Stimulated activated CD4-positive, alpha-beta T cell treated with anti-CD3 and anti-CD28 coated beads, Interleukin-4, amount 100 ng/mL, for 1 hour (primary cell): ENCODE measurements around the gene CNOT11.
"Not testable (repeated sequence)": the region's sequence is repeated elsewhere in the genome, so short reads cannot be mapped to it uniquely, and the experiment has no call there.

Experiments used
- DNase-seq: peaks from one replicate; pipeline ENCODE4 v3.0.0-alpha.2; 2020

CNOT11 gene

DNA sequence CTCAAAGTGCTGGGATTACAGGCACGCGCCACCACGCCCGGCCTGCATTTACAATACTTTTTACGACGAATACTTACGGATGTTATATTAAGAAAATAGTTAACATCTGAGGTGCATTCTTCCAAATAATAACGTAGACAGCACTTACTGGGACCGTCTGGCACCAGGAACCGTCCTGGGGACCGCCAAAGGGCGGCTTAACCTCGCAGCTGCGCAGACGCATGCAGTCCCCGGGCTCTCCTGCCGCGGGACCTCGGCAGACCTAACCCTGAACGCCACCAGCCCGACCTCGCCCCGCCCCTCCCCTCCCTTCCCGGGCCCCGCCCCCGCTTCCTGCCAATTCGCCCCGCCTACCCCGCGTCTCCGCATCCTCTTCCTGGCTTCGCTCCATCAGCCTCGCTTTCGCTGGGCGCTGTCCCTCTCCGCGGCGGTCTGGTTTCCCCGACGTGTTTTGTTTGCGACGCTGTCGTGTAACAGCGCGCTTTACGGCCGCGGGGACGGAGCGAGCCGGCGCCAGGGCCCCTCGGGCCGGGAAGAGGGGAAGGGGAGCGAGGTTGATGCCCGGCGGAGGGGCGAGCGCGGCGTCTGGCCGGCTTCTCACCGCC, at the start of gene CNOT11:
CNOT11 (plus strand) TSS at position 479 of the 605 bp plus-strand sequence; CDS start at position 558, 79 bp downstream.
- DNase-seq = peak; percentile 100

DNA sequence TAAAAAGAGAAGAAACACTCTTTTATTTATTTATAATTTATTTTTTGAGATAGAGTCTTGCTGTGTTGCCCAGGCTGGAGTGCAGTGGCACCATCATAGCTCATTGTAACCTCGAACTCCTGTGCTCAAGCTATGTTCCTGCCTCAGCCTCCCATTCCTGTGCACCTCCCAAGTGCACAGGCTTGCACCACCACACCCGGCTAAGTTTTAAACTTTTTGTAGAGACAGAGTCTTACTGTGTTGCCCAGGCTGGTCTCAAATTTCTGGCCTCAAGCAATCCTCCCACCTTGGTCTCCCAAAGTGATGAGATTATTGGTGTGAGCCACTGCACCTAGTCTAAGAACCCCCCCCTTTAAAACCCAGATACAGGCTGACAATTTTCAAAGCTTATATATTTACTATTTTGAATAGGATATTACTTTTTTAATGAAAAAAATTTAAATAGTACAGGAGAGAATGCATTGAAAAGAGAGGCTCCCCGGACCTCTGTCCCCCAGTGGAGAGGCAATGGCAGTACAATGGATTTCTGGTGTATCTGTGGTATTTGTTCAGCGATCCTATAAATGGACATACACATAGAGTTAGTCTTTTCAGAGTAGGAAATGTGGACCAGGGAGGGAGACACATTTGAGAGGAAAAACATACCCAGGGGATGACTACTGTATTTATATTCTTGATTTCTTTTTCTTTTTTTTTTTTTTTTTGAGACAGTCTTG, 48.1 kb upstream of the CNOT11 start:
- no peak for DNase-seq

DNA sequence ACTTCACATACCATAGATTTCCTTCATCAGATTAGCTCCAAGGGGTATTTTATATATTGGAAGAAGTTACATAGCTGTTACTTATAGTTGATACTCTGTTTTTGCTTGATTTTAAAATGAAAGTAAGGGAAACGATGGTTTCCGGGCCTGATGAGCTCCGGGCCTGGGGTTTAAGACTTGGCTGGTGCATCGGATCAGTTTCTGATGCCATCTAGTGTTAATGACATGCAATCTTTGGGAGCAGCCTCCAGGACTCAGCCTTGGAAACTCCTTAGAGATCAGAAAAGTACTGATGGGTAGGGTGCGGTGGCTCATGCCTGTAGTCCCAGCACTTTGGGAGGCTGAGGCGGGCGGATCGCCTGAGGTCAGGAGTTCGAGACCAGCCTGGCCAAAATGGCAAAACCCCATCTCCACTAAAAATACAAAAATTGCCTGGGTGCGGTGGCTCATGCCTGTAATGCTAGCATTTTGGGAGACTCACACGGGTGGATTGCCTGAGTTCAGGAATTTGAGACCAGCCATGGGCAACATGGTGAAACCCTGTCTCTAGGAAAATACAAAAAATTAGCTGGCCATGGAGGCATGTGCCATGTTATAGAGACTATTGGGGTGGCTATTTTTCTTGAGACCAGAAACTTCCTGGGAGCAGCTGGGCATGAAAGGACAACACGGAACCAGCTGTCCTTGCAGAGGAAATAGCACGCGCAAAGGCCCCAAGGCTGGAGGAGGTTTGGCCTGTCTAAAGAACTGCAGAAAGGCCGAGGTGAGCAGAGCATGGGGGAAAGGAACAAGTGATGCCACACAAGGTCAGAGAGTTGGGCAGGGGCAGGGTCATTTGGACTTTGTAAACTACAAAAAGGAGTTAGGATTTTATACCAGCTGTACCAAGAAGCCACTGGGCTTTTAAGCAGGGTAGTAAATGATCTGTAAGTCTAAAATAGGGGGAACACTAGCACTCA, 46.9 kb upstream of the CNOT11 start:
- peak; percentile 31 for DNase-seq

DNA sequence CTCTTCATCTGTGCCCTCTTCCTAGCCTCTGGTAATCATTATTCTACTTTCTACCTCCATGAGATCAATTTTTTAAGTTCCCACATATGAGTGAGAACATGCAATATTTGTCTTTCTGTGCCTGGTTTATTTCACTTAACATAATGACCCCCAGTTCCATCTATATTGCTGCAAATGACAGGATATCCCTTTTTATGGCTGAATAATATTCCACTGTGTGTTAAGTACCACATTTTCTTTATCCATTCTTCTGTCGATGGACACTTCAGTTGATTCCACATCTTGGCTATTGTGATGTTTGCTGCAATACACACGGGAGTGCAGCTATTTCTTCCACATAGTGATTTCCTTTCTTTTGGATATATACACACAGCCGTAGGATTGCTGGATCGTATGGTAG, 43.9 kb upstream of the CNOT11 start:
- DNase-seq = no peak

DNA sequence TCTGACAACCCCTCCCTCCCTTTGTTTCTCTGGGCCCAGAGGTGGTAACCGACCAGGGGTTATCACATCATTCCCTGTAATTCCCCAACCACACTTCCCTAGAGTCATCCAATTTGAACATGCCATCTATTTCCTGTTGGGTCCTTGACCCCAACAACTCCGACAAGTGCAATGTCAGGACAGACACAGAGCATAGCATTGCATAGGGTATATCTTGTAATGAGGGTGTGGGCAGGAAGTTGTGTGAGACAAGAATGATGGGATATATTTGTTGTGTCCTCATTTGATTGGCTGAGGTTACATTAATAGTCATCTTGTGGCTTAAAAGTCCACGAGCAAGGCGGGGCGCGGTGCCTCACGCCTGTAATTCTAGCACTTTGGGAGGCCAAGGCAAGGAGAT, 33.4 kb upstream of the CNOT11 start:
- DNase-seq = no peak

DNA sequence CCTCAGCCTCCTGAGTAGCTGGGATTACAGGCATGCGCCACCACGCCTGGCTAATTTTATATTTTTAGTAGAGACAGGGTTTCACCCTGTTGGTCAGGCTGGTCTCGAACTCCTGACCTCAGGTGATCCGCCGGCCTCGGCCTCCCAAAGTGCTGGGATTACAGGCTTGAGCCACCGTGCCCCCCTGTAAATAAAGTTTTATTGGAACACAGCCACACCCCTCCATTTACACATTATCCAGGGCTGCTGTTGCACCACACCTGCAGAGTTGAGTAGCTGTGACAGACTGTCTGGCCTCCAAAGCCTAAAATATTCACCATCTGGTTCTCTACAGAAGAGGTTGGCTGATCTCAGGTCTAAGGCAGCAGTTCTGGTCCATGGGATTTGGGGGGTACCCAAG, 32.6 kb upstream of the CNOT11 start:
- not testable (repeated sequence) for DNase-seq

DNA sequence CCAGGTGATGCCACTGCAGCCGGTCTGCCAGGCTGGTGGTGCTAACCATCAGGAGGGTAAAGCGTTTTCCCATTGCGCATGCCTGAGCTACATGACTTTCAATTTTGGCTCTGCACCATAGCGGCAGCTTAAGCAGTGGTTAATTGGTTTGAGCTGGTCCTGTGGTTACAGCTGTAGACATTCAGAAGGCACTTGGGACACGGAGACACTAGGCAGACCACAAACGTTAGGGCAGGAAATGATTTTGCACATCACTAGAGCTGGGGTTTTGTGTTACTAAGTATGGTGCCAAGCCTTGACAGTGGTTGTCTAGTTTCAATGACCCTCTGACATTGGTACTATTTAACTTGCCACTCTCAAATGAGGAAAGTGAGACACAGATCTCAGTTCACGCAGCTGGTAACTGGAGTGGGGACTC, 28.9 kb upstream of the CNOT11 start:
- peak; percentile 10 for DNase-seq

DNA sequence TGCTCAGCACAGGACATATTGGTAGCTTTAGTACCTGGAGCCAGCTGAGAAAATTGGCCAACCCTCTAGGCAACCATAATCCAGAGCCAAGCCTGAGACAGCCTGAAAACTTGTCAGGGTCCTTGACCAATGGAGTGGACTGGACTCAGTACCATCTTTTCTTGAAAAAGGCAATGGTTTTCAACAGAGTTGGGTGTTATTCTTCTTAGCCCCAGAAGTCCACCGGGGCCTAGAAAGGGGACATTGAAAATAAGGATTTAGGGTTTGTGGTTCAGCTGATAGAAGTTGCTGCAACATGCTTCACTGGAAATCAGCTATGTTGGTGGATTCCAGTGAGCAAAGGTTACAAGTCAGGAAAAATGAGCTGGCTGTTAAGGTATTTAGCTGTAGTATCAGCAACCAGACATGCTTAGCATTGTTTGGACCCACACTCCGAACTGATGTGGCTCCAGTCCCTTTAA, 22.1 kb upstream of the CNOT11 start:
- DNase-seq = no peak

DNA sequence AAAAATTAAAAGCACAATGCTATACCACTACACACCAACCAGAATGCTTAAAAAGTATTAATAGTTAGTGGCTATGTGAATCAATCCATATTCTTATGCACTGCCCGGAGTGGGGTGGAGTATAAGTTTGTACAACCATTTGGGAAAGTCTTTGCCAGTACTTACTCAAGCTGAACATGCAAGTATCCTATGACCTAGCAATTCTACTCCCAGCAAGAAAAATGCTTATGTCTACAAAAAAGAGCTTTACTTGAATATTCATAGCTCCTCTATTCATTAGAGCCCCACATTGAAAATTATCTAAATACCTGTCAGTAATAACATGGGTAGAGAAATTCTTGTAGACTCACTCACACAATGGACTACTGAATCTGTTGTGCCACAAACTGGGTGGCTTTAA, 21.4 kb upstream of the CNOT11 start:
- DNase-seq = no peak

DNA sequence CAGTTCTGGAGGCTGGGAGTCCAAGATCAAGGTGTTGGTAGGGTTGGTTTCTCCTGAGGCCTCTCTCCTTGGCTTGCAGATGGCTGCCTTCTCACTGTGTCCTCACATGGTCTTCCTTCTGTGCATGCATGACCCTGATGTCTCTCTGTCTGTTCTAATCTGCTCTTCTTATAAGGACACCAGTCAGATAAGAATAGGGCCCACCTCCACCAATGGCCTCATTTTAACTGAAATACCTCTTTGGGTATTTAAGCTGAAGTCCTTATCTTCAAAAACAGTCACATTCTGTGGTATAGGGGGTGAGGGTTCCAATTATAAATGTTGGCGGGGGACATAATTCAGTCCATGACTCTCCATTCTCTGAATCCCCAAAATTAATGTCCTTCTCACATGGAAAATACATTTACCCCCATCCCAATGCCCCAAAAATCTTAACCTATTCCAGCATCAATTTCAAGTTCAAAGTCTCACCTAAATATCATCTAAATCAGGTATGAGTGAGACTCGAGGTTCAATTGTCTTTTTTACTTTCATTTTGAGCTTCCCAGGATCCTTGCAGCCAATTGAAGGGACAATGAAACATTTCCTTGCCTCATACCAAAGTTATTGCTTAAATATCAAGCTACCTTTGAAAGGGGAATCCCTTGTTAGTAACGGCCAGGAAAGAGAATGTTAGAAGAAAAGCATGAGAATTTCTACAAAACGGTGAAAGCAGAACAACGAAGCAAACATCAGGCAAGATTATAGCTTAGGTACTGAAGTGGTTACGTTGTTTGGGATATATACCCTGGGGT, 20.6 kb upstream of the CNOT11 start:
- DNase-seq = no peak

DNA sequence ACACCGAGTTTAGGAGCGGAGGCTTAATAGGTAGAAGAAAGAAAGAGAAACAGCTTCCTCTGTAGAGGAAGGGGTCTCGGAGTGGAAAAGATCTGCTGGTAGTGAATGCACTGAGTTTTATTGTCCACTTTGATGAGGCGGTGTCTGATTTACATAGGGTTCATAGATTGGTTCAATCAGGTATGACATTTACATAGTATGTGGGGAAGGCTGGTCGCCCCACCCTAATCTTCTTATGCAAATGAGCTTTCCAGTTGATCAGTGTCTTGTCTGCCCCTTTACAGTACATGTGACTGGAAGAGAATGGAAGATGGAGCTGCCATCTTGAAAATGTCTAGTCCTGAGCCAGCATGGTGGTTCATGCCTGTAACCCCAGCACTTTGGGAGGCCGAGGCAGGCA, 19.9 kb upstream of the CNOT11 start:
- no peak for DNase-seq

DNA sequence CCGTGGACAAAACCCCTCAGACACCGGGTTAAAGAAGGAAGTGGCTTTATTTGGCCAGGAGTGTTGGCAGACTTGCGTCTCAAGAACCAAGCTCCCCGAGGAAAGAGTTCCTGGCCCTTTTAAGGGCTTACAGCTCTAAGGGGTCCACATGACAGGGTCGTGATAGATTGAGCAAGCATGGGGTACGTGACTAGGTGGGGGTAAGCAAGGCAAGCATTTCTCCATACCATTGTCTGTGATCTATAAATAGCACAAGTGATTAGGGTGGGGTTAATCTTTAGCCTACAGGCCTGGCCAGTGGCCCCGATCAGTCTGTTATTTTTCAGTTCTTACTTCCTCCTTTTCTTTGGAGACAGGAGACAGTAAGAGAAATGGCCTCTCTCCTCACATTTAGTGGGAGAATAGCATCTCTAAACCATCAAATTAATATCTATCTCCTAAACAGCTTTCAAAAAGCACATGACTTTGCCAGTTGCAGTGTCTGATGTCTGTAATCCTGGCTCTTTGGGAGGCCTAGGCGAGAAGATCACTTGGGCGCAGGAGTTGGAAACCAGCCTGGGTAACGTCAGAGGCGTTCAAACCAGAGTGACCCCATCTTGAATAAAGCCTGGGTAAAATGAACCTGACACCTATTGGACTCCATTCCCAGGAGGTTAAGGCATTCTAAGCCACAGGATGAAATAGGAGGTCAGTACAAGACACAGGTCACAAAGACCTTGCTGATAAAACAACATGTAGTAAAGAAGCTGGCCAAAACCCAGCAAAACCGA, 18.3 kb upstream of the CNOT11 start:
- no peak for DNase-seq

DNA sequence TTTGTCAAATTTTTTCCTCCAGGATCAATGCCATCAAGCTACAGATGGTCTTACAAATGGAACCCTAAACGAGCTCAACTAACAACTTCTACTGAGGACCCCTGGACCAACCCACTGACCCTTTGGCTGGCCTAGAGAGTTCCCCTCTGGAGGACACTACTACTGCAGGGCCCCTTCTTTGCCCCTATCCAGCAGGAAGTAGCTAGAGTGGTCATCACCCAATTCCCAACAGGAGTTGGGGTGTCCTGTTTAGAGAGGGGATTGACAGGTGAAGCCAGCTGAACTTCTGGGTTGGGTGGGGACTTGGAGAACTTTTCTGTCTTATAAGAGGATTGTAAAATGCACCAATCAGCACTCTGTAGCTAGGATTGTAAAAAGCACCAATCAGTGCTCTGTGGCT, 16.7 kb upstream of the CNOT11 start:
- DNase-seq = not testable (repeated sequence)

DNA sequence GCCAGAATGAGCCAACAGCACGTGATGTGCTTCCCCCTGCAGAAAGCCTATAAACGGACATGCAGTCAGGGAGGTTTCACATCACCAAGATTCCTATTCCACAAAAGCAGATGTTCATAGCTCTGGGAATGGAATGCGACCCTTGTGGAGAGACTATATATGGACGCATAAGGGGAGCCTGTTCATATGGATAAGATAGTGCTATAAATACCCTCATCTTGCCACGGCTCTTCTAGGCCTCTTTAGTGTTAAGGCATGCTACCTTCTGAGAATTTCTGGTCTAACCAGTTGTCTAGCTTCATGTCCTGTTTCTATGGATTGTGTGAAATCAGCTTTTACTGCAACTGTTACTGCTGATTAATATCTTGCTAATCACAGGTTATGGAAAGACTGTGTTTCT, 14.7 kb upstream of the CNOT11 start:
- not testable (repeated sequence) for DNase-seq

DNA sequence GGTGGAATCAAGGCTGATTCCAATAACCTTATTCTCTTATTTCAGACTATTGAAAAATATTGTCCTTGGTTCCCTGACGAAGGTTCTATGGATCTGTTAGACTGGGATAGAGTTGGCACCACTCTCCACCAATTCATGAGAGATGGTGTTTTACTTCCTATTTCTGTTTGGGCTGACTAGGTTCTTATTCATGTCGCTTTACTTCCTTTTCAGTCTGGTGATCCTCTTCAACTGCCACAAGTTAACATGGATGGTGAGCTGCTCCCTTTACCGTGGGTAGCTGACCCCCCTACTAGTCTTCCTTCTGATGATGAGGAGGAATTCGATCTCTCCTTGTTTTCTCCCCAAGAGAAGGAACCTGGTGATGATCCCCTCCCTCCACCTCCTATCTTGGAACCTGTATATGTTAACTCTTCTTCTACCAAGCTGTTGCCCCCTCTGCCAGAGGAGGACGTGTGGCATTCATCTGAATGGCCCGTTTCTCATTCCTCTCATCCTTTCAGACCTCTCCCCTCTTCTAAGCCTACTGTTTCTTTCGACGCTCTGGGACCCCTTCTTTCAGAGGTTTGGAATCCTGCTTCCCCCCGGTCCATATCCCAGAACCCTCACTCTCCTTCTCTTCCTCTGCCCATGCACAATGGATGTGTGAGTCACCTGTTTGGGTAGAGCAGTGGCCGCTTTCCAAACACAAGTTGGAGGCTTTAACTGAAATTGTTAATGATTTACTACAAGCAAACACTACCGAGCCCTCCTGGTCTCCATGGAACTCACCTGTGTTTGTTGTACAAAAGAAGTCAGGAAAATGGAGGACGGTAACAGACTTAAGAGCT, 13.5 kb upstream of the CNOT11 start:
- DNase-seq = no peak

DNA sequence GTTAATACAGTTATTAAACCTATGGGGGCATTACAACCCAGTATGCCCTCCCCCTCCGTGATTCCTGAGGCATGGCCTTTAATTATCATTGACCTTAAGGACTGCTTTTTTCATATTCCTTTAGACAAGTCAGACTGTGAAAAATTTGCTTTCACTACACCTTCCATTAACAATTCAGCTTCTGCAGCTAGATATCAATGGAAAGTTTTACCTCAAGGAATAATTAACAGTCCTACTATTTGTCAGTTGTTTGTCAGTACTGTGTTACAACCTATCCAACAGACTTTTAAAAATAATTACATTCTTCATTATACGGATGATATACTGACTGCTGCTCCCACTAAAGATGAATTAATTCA, 12.9 kb upstream of the CNOT11 start:
- not testable (repeated sequence) for DNase-seq

DNA sequence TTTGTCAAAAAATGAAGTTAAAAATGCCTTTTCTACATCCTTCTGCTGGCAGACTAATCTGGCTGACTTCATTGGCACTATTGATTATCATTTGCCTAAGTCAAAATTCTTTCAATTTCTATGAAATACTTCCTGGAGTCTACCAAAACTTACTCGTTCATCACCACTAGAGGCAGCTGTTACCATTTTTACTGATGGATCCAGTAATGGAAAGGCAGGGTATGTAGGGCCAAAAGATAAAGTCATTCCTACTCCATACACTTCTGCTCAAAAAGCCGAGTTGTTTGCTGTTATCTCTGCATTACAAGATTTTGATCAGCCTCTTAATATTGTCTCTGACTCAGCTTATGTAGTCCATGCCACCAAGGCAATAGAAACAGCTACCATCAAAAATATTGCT, 12.0 kb upstream of the CNOT11 start:
- DNase-seq = not testable (repeated sequence)

DNA sequence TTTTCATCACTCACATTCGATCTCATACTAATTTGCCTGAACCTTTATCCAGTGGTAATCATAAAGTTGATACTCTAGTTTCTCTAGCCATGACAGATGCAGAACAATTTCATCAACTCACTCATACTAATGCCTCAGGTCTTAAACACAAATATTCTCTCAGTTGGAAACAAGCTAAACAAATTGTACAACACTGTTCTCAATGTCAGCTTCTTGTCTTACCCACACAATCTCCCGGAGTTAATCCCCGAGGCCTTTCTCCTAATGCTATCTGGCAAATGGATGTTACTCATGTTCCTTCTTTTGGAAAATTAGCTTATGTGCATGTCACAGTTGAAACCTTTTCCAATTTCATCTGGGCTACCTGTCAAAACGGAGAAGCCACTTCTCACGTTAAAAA, 11.5 kb upstream of the CNOT11 start:
- DNase-seq = no peak

DNA sequence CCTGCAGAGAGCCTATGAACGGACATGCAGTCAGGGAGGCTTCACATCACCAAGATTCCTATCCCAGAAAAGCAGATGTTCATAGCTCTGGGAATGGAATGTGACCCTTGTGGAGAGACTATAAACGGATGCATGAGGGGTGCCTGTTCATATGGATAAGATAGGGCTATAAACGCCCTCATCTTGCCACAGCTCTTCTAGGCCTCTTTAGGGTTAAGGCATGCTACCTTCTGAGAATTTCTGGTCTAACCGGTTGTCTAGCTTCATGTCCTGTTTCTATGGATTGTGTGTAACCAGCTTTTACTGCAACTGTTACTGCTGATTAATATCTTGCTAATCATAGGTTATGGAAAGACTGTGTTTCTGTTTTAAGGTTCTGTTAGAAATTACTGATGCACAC, 8.3 kb upstream of the CNOT11 start:
- DNase-seq = not testable (repeated sequence)

DNA sequence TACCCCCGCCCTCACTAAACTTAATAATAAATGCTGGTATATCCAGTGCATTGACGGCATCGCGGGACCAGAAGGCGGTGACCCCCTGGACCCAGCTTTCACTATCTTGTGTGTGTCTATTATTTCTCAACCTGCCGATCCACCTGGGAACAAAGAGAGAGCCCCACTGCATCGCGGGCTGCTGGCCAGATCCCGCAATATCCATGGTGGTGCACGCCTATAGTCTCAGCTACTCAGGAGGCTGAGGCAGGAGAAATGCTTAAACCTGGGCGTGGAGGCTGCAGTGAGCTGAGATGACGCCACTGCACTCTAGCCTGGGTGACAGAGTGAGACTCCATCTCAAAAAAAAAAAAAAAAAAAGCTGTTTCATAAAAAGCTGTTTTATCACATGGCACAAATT, 7.8 kb upstream of the CNOT11 start:
- not testable (repeated sequence) for DNase-seq

DNA sequence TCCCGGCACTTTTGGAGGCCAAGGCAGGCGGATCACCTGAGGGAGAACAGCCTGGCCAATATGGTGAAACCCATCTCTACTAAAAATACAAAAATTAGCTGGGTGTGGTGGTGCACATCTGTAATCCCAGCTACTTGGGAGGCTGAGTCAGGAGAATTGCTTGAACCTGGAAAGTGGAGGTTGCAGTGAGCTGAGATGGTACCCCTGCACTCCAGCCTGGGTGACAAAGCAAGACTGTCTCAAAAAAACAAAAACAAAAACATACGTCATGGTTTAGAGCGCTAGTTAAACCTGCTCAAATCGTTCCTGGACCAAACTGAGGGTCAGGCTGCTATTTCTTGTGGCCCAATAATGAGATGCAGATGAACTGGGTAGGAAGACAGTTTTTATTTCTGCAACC, 7.2 kb upstream of the CNOT11 start:
- not testable (repeated sequence) for DNase-seq
